GM18907 (cell line): ENCODE data around the gene HGF.
"Not testable (repeated sequence)": the region's sequence is repeated elsewhere in the genome, so short reads cannot be mapped to it uniquely, and the experiment has no call there.

Experiments used
- ATAC-seq: cut with Tn5 transposase; IDR thresholded peaks from one replicate; pipeline ENCODE4 v1.9.1; 2021; ENCODE audit warnings: mild to moderate bottlenecking, moderate library complexity; ENCODE audit not compliant: unreplicated experiment

The HGF gene

GRCh38 chr7:81725003-81725811 is 44.6 kb downstream of the HGF start:
- no peak for ATAC-seq

GRCh38 chr7:81722250-81722649 is 47.6 kb downstream of the HGF start:
- not testable (repeated sequence) for ATAC-seq

GRCh38 chr7:81721437-81721836 is 48.4 kb downstream of the HGF start:
- ATAC-seq: no peak

GRCh38 chr7:81719865-81720264 is 50.0 kb downstream of the HGF start:
- ATAC-seq: no peak

- ATAC-seq: no peak
Observed at GRCh38 chr7:81715984-81716588, 53.8 kb downstream of the HGF start.

- no peak for ATAC-seq
Observed at GRCh38 chr7:81714306-81714705, 55.5 kb downstream of the HGF start.

GRCh38 chr7:81710751-81711150 is 59.1 kb downstream of the HGF start:
- ATAC-seq: no peak

- ATAC-seq: no peak
Observed at GRCh38 chr7:81709836-81710235, 60.0 kb downstream of the HGF start.

GRCh38 chr7:81707966-81708365 is 61.9 kb downstream of the HGF start:
- no peak for ATAC-seq

GRCh38 chr7:81707196-81707595 is 62.7 kb downstream of the HGF start:
- no peak for ATAC-seq

GRCh38 chr7:81705206-81705605 is 64.6 kb downstream of the HGF start:
- ATAC-seq: no peak

GRCh38 chr7:81704595-81704994 is 65.3 kb downstream of the HGF start:
- ATAC-seq: no peak

GRCh38 chr7:81698965-81699364 is 70.9 kb downstream of the HGF start:
- no peak for ATAC-seq

- ATAC-seq: no peak
Observed at GRCh38 chr7:81694711-81695110, 75.1 kb downstream of the HGF start.

GRCh38 chr7:81693894-81694293 is 76.0 kb downstream of the HGF start:
- ATAC-seq: no peak

GRCh38 chr7:81693080-81693479 is 76.8 kb downstream of the HGF start:
- ATAC-seq: no peak

- ATAC-seq: no peak
Observed at GRCh38 chr7:81692146-81692905, 77.5 kb downstream of the HGF start.

GRCh38 chr7:81691199-81691821 is 78.5 kb downstream of the HGF start:
- ATAC-seq: no peak

- no peak for ATAC-seq
Observed at GRCh38 chr7:81690688-81691087, 79.2 kb downstream of the HGF start.

- no peak for ATAC-seq
Observed at GRCh38 chr7:81690251-81690650, 79.6 kb downstream of the HGF start.

- no peak for ATAC-seq
Observed at GRCh38 chr7:81688622-81689411, 81.0 kb downstream of the HGF start.
